Fibroblast of lung (primary cell): ENCODE measurements around the gene IL1B. TPM values are rescaled to one million over a fixed set of nuclear protein-coding genes. Genes with fewer than 3 reads are reported as not detected.

Experiments
- DNase-seq, 2 donors: peaks; one replicate each; pipeline versions ENCODE4 v3.0.0 to v3.0.0-alpha.2; 2010; ENCODE audit warnings: low read depth in 2 of 2
- H2AFZ ChIP-seq: 2 replicates; pipeline ENCODE4 v1.5.1; 2012; ENCODE audit warnings: low read length, control low read depth, inconsistent platforms
- H3K27ac ChIP-seq: 2 replicates; pipeline ENCODE4 v1.5.1; 2011; ENCODE audit warnings: low read length, control low read depth; ENCODE audit not compliant: insufficient read depth
- H3K27me3 ChIP-seq: 2 replicates; pipeline ENCODE4 v1.5.1; 2011; ENCODE audit warnings: mild to moderate bottlenecking, low read length; ENCODE audit not compliant: control insufficient read depth, insufficient read depth
- H3K36me3 ChIP-seq: 2 replicates; pipeline ENCODE4 v1.5.1; 2011; ENCODE audit warnings: low read length; ENCODE audit not compliant: control insufficient read depth, insufficient read depth
- H3K4me1 ChIP-seq: 2 replicates; pipeline ENCODE4 v1.5.1; 2011; ENCODE audit warnings: low read length; ENCODE audit not compliant: control insufficient read depth, insufficient read depth; ENCODE audit errors: extremely low read depth
- H3K4me2 ChIP-seq: 2 replicates; pipeline ENCODE4 v1.5.1; 2011; ENCODE audit warnings: low read length, control low read depth; ENCODE audit not compliant: insufficient read depth; ENCODE audit errors: extremely low read depth
- H3K4me3 ChIP-seq, 4 experiments: fragments of 200-600 bp in 1 of 4; sonication (generic) in 1 of 4; replicated peaks in 1 of 4; 2 replicates each; pipeline ENCODE4 v1.5.1; 2011 to 2016; ENCODE audit warnings: low read length in 4 of 4, low read depth in 3 of 4, mild to moderate bottlenecking in 3 of 4, control low read depth in 2 of 4, inconsistent platforms in 1 of 4, mixed read lengths in 1 of 4; ENCODE audit not compliant: insufficient read depth in 1 of 4; ENCODE audit errors: control extremely low read depth in 1 of 4
- H3K79me2 ChIP-seq: 2 replicates; pipeline ENCODE4 v1.5.1; 2012; ENCODE audit warnings: mild to moderate bottlenecking, low read length, inconsistent platforms; ENCODE audit not compliant: control insufficient read depth, insufficient read depth
- H3K9ac ChIP-seq: 2 replicates; pipeline ENCODE4 v1.5.1; 2011; ENCODE audit warnings: mild to moderate bottlenecking, low read length, control low read depth; ENCODE audit not compliant: insufficient read depth
- H3K9me3 ChIP-seq: 2 replicates; pipeline ENCODE4 v1.5.1; 2012; ENCODE audit warnings: low read depth, low read length; ENCODE audit not compliant: control insufficient read depth, insufficient read depth
- H4K20me1 ChIP-seq: 2 replicates; pipeline ENCODE4 v1.5.1; 2011; ENCODE audit warnings: low read length; ENCODE audit not compliant: control insufficient read depth, insufficient read depth; ENCODE audit errors: extremely low read depth
- EZH2 ChIP-seq: IDR thresholded peaks from 2 replicates; pipeline ENCODE4 v1.5.1; 2012; ENCODE audit warnings: low read length, control low read depth, mild to moderate bottlenecking; ENCODE audit errors: missing control alignments
- polyA plus RNA-seq, 2 donors: library from polyadenylated mRNA; depleted of rRNA in 1 of 2; stranded (reverse) in 1 of 2; unstranded in 1 of 2; fragments of >200 nt; gene quantifications; 2 replicates each; pipeline ENCODE4 v1.2.1, GENCODE V29; 2011 to 2012; ENCODE audit warnings: missing spikeins in 1 of 2
- total RNA-seq: library from RNA; depleted of rRNA; stranded (reverse); fragments of >200 nt; gene quantifications from 2 replicates; pipeline ENCODE4 v1.2.1, GENCODE V29; 2014
- TF ChIP-seq, protein P1 (sequence below), 2 donors: IDR thresholded peaks in 1 of 2; conservative IDR thresholded peaks in 1 of 2; 1 replicate in 1 of 2; 2 replicates in 1 of 2; pipeline ENCODE4 v1.5.1; 2011 to 2012; ENCODE audit warnings: low read length in 2 of 2, control low read depth in 1 of 2, inconsistent platforms in 1 of 2, low read depth in 1 of 2, mild to moderate bottlenecking in 1 of 2

Gene IL1B
- total and polyA plus RNA-seq, 2 donors (not counting 1 experiment from before 2014, with no cell fraction given) = 0.23 TPM; not detected in 1

DNA sequence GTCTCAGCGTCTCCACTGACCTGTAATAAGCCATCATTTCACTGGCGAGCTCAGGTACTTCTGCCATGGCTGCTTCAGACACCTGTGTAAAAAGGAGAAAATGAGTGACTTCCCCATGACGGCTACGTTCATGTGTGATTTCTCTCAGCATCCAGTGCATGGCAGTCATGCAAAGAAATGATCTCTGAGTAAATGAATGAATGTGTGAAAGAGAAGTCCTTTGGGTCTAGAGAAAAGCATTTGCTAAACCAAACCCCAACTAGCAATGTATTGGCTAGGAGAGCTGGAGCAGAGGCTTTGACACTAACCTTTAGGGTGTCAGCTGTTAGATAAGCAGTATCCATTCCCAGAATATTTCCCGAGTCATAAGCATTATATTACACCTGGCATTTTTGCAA is 417 bp downstream of the IL1B start:
- Histone ChIP-seq H3K4me2 (no peak overlapping the region), H3K27ac (no peak overlapping the region), H3K4me3 (no peak overlapping the region), H3K9ac (no peak overlapping the region), H3K36me3 (no peaks in the 10 kb centered on the region), H4K20me1 (no peaks in the 10 kb centered on the region), H3K4me1 (no peaks in the 10 kb centered on the region), H3K27me3 (no peaks in the 10 kb centered on the region), H2AFZ (no peak overlapping the region), H3K9me3 (no peaks in the 10 kb centered on the region), H3K79me2 (no peaks in the 10 kb centered on the region)
- TF ChIP-seq EZH2 = no peak
- TF ChIP-seq, protein P1, sequence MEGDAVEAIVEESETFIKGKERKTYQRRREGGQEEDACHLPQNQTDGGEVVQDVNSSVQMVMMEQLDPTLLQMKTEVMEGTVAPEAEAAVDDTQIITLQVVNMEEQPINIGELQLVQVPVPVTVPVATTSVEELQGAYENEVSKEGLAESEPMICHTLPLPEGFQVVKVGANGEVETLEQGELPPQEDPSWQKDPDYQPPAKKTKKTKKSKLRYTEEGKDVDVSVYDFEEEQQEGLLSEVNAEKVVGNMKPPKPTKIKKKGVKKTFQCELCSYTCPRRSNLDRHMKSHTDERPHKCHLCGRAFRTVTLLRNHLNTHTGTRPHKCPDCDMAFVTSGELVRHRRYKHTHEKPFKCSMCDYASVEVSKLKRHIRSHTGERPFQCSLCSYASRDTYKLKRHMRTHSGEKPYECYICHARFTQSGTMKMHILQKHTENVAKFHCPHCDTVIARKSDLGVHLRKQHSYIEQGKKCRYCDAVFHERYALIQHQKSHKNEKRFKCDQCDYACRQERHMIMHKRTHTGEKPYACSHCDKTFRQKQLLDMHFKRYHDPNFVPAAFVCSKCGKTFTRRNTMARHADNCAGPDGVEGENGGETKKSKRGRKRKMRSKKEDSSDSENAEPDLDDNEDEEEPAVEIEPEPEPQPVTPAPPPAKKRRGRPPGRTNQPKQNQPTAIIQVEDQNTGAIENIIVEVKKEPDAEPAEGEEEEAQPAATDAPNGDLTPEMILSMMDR (conservative IDR thresholded peaks at IDR 0.05 in 1 of 2, IDR thresholded peaks at IDR 0.05 in 1 of 2; ENCODE audit: low read depth in 1 of 2, low read length in 2 of 2) = no peak
- no peak for DNase-seq

DNA sequence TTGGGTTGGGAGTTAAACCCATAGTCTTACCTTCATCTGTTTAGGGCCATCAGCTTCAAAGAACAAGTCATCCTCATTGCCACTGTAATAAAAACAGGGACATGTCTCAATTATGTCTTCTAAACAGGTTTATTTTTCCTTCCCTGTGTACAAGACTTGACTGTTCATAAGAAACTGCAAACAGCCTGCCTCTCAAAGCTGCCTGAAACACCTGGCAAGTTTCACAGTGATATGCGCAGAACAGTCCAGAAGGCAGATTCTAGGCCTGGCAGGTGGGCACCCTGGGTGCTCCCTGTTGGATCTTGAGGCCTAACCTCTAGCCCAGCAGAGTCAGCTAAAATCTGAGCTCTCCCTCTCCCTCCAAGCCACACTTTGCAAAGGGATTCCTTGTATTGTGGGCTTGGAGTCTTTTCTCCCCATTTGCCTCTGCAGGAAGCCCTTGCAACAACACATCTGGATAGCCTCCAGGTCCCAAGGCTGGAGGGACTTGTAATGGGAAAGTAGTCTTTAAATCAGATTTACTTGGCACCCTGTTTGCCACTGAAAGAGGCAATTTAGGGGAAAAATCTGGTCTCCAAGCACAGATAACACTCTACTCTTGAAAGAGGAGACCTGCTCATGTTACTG is 930 bp downstream of the IL1B start:
- no peak overlapping the region for H3K9ac ChIP-seq
- H3K4me2 ChIP-seq = no peak overlapping the region
- TF ChIP-seq, protein P1 (conservative IDR thresholded peaks at IDR 0.05 in 1 of 2, IDR thresholded peaks at IDR 0.05 in 1 of 2; ENCODE audit: low read depth in 1 of 2, low read length in 2 of 2) = no peak
- no peak for TF ChIP-seq EZH2
- no peak overlapping the region for H3K4me3 ChIP-seq
- H3K36me3 ChIP-seq = no peaks in the 10 kb centered on the region
- no peak for DNase-seq
- no peak overlapping the region for H2AFZ ChIP-seq
- H4K20me1 ChIP-seq = no peaks in the 10 kb centered on the region
- H3K27ac ChIP-seq = no peak overlapping the region
- H3K4me1 ChIP-seq = no peaks in the 10 kb centered on the region
- no peaks in the 10 kb centered on the region for H3K27me3 ChIP-seq
- no peaks in the 10 kb centered on the region for H3K79me2 ChIP-seq
- H3K9me3 ChIP-seq = no peaks in the 10 kb centered on the region

DNA sequence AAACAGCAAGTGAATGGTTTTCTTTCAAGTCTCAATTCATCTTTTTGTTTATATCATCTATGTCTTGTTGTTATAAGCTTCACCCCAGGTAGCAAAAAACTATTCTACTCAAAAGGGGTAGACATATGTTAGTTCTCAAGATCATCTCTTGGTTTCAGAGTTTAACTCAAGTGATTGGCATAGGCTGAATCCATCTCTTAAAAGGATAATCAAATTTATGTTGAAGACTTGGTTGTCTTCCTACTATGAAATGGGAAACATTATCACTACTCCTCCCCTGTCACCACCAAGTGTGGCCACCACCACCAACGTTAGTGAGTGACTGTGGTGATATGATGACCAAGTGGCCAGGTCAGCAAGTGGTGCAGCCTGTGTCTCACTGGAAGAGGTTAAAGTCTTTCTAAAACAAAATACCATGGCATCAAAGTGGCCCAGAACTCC is 1.5 kb downstream of the IL1B start:
- Histone ChIP-seq H3K4me3 (no peak overlapping the region), H3K79me2 (no peaks in the 10 kb centered on the region), H3K4me2 (no peak overlapping the region), H2AFZ (no peak overlapping the region), H4K20me1 (no peaks in the 10 kb centered on the region), H3K9me3 (no peaks in the 10 kb centered on the region), H3K27me3 (no peaks in the 10 kb centered on the region), H3K9ac (no peak overlapping the region), H3K36me3 (no peaks in the 10 kb centered on the region), H3K27ac (no peak overlapping the region), H3K4me1 (no peaks in the 10 kb centered on the region)
- TF ChIP-seq EZH2 = no peak
- TF ChIP-seq, protein P1 (conservative IDR thresholded peaks at IDR 0.05 in 1 of 2, IDR thresholded peaks at IDR 0.05 in 1 of 2; ENCODE audit: low read depth in 1 of 2, low read length in 2 of 2) = no peak
- no peak for DNase-seq
